Measurements from ENCODE around the gene CELSR2.
"Not testable (repeated sequence)": the region's sequence is repeated elsewhere in the genome, so short reads cannot be mapped to it uniquely, and the experiment has no call there.

The CELSR2 gene, protein sequence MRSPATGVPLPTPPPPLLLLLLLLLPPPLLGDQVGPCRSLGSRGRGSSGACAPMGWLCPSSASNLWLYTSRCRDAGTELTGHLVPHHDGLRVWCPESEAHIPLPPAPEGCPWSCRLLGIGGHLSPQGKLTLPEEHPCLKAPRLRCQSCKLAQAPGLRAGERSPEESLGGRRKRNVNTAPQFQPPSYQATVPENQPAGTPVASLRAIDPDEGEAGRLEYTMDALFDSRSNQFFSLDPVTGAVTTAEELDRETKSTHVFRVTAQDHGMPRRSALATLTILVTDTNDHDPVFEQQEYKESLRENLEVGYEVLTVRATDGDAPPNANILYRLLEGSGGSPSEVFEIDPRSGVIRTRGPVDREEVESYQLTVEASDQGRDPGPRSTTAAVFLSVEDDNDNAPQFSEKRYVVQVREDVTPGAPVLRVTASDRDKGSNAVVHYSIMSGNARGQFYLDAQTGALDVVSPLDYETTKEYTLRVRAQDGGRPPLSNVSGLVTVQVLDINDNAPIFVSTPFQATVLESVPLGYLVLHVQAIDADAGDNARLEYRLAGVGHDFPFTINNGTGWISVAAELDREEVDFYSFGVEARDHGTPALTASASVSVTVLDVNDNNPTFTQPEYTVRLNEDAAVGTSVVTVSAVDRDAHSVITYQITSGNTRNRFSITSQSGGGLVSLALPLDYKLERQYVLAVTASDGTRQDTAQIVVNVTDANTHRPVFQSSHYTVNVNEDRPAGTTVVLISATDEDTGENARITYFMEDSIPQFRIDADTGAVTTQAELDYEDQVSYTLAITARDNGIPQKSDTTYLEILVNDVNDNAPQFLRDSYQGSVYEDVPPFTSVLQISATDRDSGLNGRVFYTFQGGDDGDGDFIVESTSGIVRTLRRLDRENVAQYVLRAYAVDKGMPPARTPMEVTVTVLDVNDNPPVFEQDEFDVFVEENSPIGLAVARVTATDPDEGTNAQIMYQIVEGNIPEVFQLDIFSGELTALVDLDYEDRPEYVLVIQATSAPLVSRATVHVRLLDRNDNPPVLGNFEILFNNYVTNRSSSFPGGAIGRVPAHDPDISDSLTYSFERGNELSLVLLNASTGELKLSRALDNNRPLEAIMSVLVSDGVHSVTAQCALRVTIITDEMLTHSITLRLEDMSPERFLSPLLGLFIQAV (N-terminal part only)

DNA sequence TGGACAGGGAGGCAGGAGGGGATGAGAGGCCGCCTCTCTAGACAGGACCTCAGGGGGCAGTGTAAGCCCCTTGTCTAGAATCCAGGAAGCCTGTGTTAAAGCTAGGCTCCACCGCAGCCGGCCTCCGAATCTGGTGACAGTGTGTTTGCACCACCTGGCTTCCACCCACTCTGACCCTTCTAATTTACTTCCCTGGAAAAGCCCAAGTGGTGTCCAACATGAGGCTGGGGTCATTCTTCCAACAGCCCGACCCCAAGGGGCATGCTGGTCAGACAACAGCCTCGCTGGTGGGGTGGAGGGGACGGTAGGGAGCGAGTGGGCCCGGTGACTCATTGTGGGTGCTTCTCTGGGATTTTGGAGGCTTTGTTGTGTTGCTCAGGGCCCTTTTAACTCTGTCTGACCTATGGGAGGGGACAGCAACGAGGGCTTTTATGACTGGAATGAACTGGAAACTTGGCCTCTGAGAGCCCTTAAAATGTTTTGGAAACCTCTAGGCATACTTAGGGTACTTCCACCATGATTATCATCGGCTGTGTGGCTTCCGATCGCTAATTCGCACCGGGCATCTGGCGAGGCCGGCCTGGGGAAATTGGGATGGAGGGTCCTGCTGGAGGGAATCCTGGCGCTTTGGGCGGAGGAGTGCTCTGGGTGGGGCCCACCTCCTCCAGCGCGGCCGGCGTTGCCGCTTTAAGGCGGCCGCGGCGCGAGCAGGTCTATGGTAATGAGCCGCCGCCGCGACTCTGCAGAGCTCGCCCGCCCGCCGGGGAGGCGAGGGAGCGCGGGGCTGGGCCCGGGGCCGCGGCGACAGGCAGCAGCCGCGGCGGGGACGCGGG is at the start of gene CELSR2:
TSS of gene CELSR2 (plus strand) at position 743 of the 833 bp plus-strand sequence. CDS start 541 bp downstream, outside the sequence.
- DNase-seq, result peak; percentile 62 to 66

DNA sequence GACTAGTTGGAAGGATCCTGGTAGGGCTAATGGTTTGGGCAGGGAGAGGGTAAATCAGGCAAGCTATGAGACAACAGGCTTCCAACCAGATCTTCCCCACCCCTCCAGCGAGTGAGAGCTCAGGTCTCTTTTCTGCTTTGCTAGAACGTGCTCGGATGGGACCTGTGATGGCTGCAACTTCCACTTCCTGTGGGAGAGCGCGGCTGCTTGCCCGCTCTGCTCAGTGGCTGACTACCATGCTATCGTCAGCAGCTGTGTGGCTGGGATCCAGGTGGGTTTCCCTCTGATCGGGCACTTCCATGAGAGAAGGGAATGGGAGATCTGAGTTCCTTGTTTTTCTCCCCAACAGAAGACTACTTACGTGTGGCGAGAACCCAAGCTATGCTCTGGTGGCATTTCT is 49.6 kb upstream of the CELSR2 start:
- DNase-seq, result no peak

DNA sequence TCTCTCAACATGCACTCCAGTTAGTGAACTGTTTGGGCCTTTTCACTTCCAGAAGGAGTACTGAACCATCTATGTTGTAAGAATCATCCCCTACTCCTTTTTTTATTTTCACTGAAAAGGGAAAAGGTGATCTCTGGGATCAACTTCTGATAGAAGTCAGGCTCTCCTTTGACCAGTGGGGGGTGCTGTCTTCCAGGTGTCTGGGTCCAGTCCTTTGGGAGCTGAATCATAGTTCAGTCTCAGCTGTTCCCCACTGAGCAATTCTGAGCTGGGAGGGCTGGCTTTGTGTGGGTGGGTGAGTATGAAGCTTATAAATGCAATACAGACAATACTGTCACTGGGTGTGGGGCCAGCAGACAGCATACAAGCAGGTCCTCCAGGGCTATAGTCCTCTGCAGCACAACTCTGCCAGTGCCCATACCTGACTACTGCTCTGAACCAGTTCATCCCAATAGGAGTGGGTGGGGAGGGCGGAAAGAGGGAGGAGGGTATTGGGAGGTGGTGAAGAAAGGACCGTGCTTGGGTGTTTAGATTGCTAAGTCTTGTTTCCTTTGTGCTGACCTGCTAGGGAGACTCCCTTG is 48.1 kb upstream of the CELSR2 start:
- DNase-seq, result peak in 1 of 2 donors; percentile 31

DNA sequence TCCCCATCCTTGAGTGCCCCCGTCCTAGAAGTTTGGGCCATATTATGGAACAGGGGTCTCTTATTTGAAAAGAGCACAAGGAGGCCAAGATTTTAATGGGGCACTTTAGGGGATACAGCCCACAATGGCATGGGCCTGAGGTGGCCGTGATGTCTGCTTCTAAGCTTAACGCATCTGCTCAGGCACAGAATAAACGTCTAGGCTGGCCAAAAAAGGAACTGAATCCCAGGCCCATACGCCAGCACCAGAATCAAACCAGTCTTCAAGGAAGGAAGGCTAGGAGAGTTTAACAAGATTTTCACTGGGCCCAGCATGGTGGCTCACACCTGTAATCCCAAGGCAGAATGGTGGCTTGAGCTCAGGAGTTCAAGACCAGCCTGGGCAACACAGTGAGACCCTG is 44.9 kb upstream of the CELSR2 start:
- no peak for DNase-seq

DNA sequence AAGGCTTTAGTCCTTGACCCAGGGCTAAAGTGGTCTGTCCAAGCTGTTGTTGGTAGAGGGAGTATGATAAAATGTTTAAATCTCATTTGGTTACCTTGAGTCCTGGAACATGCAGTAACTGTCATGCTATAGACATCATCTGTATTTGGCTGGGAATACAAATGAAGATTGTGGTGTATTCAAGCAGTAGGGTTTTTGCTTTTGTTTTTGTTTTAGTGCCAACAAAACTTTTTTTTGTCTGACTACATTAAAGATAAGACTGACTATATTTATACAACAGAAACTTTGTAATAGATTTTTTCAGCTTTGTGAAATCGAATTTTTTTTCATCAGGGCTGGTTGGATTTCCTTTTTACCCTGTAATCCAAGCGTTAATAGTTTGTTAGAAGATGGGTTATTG is 43.0 kb upstream of the CELSR2 start:
- DNase-seq, result no peak

DNA sequence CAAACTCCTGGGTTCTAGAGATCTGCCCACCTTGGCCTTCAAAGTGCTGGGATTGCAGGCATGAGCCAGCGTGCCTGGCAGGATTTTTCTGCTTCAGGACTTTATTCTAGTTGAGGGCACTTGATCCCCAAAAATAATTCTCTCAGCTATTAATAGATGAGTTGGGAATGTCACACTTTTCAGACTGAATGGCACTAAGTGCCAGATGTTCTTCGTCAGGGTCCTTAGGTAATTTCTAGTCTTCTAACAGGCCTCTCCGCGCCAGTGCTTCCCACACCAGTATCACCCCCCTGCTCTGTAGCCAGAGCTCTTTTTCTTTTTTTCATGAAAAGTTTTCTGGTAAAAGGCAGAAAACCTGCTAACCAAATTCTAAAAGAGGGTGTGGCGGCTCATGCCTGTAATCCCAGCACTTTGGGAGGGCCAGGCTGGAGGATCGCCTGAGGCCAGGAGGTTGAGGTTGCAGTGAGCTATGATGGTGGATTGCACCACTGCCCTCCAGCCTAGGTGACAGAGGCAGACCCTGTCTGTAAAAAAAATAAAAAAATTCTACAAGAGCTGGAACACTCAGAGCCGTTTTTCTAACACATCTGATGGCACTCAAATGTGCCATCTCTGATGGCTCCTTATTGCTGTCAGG is 41.8 kb upstream of the CELSR2 start:
- no peak for DNase-seq

DNA sequence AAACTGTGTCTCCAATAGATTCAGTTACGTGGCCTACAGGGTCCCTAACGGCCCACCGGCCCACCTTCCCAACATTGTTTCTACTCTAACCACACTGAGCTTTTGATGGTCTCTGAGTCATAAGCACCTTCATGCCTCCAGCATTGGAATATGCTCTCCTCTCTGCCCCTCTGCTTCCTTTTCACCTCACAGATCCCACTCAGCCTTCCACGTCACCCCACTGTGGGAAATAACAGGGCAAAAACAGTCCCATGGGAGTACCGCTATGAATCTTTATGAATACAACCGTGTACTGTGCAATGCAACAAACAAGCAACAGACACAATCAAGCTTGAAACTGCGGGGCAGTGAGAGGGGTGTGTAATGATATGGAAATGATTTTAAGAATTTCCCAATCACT is 40.9 kb upstream of the CELSR2 start:
- no peak for DNase-seq

DNA sequence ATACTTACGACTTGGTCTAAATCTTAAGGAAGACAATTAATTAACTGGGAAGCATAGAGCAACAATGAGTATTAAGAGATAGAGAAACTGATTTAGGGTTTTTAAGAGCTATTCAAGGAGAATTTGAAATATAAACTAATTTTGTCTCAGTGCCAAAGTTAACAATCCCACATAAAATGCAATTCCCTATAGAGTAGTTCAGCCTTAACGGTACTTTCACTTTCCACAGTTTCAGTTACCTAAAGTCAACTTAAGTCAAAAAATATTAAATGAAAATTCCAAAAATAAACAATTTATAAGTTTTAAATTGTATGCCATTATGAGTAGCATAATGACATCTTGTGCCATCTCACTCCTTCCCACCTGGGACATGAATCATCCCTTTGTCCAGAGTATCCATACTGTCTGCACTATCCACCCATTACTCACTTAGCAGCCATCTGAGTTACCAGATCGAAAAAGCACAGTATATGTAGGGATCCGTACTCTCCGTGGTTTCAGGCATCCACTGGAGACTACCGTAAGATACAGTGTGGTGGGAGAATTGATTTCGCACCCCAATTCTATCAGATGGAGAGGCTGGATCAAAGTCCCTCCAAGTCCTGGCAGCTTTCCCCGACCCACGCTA is 40.4 kb upstream of the CELSR2 start:
- no peak for DNase-seq

DNA sequence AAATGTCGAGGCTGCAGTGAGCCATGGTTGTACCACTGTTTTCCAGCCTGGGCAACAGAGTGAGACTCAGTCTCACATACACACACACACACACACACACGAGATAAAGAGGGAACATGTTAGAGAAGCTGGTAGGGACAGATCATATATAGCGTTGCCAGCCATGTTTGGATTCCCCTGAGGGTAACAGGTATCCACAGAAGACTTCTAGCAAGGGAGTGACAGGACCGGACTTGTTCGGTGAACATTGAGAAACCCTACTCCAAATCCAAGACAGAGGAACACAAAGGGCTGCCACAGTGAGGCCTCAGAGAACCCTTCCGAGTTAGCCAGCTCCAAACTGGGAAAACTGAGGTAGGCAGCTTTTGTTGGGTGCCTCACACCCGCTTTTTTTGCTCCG is 39.3 kb upstream of the CELSR2 start:
- no peak for DNase-seq

DNA sequence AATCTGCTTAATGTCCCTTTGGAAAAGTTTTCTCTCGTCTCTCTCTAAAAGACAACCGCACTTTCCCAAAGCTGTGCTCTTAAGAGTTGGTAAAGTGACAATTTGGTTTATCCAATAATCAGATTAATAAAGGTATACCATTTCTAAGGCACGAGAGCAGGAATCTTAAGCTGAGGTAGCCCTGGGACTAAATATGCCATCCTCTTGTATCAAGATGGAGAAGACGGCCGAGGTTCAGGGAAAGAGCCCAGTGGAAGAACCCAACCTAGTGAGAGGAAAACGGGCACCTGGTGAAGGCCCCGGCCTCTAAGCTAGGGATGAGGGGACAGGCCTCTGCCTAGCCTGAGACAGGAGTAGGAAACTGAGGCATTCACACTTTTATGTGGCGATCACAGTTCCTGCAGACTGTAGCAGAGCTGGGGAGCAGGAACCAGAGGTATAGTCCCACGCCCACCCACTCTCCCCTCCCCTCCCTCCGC is 36.0 kb upstream of the CELSR2 start:
- DNase-seq, result no peak

DNA sequence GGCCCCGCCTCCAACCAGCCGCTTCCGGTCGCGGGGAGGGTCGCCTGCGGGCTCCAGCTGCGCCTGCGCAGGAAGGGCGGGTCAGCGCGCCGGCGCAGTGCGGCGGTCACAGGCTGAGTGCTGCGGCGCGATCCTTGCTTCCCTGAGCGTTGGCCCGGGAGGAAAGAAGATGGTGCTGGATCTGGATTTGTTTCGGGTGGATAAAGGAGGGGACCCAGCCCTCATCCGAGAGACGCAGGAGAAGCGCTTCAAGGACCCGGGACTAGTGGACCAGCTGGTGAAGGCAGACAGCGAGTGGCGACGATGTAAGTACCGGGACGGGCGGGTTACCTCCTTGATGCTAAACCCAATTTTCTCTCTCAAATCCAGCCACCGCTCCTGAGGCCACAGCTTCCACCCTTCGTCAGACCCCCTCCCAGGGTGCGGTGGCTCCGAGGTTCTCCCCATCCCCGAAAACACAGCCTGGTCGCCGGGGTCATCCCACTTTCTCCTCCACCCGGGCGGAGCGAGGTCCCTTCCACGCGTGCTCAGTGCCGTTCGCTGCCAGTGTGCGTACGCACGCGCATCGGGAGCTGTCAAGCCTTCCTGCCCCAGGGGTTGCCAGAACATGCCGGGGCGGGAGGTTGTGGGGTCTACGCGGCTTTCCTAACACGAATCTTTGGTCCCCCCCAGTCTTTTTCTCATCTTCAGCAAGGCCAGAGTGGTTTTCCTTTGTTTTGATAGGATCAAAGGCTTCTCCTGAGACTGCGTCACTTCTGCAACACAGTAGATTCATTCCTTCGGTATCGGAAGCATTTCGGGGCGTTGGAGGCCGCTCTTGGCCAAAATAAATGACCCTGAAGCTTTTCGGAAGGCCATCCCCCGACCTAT is 35.3 kb upstream of the CELSR2 start, which contains the start of gene SARS1:
TSS of gene SARS1 (plus strand) at position 95 of the 870 bp plus-strand sequence. CDS start at position 170, 75 bp downstream.
- peak; percentile 89 to 90 for DNase-seq

DNA sequence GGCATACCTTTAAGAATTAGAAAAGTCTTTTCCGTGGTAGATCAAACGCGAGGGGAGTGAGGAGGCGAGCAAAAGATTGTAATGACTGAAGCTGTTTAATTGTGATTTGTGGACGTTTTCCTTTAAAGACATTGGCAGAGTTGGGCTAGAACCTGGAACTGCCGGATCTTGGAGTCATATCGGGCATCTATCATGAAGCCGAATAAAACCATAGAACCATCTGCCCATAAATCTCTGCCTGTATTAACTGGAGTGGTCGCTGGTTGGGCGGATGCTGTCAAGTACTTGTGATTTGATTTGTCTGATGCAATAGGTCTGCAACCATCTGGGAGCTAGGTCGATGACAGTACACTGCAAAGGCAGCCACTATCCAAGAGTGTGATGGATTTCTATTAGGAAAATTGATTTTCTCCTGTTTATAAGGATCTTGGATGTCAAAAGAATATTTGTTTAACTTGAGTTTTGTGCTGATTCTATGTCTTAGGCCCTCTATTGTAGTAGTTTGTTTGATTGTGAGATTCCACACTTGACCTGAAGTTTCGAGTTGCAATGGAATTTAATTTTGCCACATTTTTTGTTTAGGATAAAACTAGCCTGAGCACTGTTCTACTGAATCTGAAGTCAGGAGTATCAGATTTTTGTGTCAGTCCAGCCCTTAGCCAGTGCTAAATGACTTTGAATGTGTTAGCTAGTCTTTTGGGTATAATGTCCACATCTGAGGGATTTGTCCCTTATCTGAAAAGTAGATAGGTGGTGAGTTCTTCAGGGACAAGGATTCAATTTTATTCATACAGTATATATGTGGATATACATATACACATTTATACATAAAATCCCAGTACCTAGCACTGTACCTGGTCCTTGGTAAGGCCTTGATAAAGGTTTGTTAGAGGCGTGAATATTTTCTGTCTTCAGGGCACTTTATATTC is 34.4 kb upstream of the CELSR2 start:
- DNase-seq, result peak; percentile 12 to 29

DNA sequence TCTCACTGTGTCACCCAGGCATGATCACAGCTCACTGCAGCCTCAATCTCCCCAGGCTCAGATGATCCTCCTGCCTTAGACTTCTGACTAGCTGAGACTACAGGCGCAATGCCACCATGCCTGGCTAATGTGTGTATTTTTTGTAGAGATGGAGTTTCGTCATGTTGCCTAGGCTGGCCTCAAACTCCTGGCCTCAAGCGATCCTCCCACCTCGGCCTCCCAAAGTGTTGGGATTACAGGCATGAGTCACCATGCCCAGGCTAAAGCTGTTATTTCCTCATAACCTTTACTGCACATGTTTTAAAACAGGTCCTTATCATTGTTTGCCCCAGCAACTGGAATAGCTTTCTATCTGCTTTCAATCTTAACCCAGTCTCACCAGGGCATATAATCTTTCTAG is 32.7 kb upstream of the CELSR2 start:
- DNase-seq, result no peak

DNA sequence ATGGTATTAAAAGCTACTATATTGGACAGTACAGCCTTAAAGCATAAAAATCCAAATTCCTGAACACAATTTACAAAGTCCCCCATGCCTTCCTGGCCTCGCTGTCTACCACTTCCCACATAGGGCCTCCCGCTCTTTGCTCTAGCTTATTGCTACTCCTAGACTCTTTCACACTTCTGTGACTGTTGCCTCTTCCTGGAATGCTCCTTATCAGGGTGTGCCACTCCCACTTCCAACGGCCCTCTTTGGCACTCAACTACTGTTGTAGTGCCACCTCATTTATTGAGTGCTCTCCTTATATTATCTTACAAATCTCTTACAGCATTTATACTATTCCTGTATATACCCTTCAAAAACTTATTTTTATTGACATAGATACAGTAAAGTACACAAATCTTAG is 30.8 kb upstream of the CELSR2 start:
- no peak for DNase-seq

DNA sequence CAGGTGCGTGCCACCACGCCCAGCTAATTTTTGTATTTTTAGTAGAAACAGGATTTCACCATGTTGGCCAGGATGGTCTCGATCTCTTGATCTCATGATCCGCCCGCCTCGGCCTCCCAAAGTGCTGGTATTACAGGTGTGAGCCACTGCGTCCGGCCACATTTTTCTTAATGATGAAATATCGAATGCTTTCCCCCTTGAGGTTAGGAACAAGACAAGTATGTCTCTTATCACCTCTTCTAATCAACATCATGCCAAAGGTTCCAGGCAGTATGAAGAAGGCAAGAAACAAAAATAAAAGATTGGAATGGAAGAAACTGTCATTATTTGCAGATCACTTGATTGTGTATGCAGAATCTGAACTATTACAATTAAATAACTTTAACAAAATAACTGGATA is 28.1 kb upstream of the CELSR2 start:
- not testable (repeated sequence) for DNase-seq

DNA sequence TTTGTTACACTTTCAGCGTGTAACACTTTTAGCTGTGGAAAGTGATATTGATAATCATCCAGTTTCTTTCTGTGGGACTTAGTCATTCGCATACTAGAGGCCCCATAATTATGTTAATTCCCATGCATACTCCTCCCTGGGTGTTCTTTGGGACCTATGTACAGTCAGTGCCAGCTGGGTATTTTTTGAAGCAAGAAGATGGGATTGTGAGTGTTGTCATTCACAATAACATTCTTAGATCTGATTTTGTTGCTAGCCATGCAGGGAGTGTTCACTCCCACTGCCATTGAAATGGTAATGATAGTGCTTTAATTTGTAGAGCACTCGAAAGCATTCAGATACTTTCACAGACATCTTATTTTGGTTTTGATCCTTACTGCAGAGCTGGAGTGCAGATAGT is 24.0 kb upstream of the CELSR2 start:
- DNase-seq, result no peak

DNA sequence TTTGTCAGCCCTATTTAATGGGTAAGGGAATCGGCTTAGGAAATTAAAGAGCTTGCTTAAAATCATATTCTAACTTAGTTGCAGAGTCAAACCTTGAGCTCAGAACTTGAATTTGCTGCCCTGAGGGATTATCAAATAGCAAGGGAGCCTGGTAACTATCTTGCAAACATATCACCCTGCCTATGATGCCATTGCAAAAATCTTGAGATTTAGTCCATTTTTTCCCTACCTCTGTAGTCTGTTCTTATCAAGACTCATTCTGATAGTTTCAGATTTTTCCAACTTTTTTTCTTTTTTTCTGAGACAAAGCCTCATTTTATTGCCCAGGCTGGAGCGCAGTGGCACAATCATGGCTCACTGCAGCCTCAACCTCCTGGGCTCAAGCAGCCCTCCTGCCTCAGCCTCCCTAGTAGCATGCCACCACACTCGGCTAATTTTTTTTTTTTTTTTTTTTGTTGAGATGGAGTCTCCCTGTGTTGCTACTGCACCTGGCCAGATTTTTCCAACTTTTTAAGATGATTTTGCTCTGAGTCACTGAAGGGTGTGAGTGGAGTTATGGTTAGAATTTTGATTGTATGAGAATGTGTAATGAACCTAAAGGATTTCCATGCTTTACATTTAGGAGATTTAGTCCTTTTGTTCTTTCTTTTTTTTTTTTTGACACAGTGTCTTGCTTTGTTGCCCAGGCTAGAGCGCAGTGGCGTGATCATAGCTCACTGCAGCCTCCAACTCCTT is 23.5 kb upstream of the CELSR2 start:
- no peak for DNase-seq

DNA sequence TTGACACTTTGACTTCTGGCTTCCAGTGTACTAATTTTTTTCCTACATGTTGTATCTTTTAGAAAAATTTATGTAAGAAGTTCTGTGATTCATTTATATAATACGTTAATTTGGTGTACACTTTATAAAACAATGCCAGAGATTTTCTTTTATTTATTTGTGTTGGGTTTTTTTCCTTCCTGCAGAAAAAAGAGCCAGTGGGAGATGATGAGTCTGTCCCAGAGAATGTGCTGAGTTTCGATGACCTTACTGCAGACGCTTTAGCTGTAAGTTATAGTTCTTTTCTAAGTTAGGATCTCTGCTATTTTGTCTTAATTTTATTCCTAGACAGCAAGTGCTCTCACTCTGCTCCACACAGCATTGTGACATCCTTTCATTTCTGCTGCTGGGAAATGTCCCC is 21.2 kb upstream of the CELSR2 start:
- DNase-seq, result no peak
